Sigmoid colon (tissue), 7 donors: ENCODE results near the gene HNRNPLL. TPM values are rescaled to one million over a fixed set of nuclear protein-coding genes. Genes with fewer than 3 reads are reported as not detected.
"Not testable (repeated sequence)": the region's sequence is repeated elsewhere in the genome, so short reads cannot be mapped to it uniquely, and the experiment has no call there.

ENCODE experiments used
- DNase-seq: peaks from one replicate; pipeline ENCODE4 v3.0.0-alpha.2; 2019
- H3K27ac ChIP-seq, 4 donors: fragments of 200-600 bp; sonication (generic); one replicate each; pipeline ENCODE4 v1.5.1; 2016 to 2019; ENCODE audit warnings: mild to moderate bottlenecking in 1 of 4
- H3K27me3 ChIP-seq, 3 donors: fragments of 200-600 bp; sonication (generic); one replicate each; pipeline ENCODE4 v1.5.1; 2019; ENCODE audit warnings: mild to moderate bottlenecking in 1 of 3
- H3K36me3 ChIP-seq, 4 donors: fragments of 200-600 bp; sonication (generic); one replicate each; pipeline ENCODE4 v1.5.1; 2016 to 2019
- H3K4me1 ChIP-seq, 4 donors: fragments of 200-600 bp; sonication (generic); one replicate each; pipeline ENCODE4 v1.5.1; 2017 to 2019
- H3K4me3 ChIP-seq, 4 donors: fragments of 200-600 bp; sonication (generic); one replicate each; pipeline ENCODE4 v1.5.1; 2017 to 2019; ENCODE audit warnings: mild to moderate bottlenecking in 2 of 4, moderate library complexity in 1 of 4
- H3K9me3 ChIP-seq, 4 donors: fragments of 200-600 bp in 3 of 4; sonication (generic) in 3 of 4; one replicate each; pipeline versions ENCODE4 v1.5.1 to v1.6.1; 2013 to 2019
- CTCF ChIP-seq, 4 experiments: fragments of 450-650 bp in 3 of 4; fragments of 200-600 bp in 1 of 4; IDR thresholded peaks; one replicate each; pipeline ENCODE4 v1.5.1; 2016 to 2019; ENCODE audit warnings: antibody characterized with exemption in 4 of 4, mild to moderate bottlenecking in 3 of 4, moderate library complexity in 2 of 4
- EP300 ChIP-seq, 4 donors: sonication (generic); formaldehyde crosslinking; IDR thresholded peaks; one replicate each; pipeline ENCODE4 v1.6.1; 2017; ENCODE audit warnings: antibody characterized with exemption in 4 of 4
- POLR2A ChIP-seq, 2 donors: fragments of 450-650 bp; IDR thresholded peaks; one replicate each; pipeline ENCODE4 v1.6.1; 2016; ENCODE audit warnings: antibody characterized with exemption in 2 of 2, mild to moderate bottlenecking in 2 of 2, moderate library complexity in 2 of 2
- POLR2AphosphoS5 ChIP-seq, 4 donors: sonication (generic); formaldehyde crosslinking; IDR thresholded peaks; one replicate each; pipeline ENCODE4 v1.6.1; 2017; ENCODE audit warnings: antibody characterized with exemption in 4 of 4
- WGBS, 2 donors: extraction: QIAGEN DNeasy Blood & Tissue Kit; methylation state at CpG; one replicate each; pipeline ENCODE4 v1.1.7; 2013; 5-methylcytosine and 5-hydroxymethylcytosine counted together
- intact Hi-C: fragments of 100-400 bp; cut with DNase I; formaldehyde crosslinking; loops from one replicate; pipeline ENCODE4 v1.15.1; 2023
- polyA plus RNA-seq, 3 donors: library from polyadenylated mRNA; stranded (reverse); fragments of 200-250 nt; gene quantifications; one replicate each; pipeline ENCODE4 v1.2.3, GENCODE V29; 2013
- total RNA-seq, 4 donors: library from RNA; depleted of rRNA; stranded (reverse); fragments of >200 nt; gene quantifications; one replicate each; pipeline ENCODE4 v1.1.0, GENCODE V29; 2016
- donor health status: healthy with polysubstance abuse.
- donor health status: Bipolar disorder and iron deficiency.
- donor health status: healthy.

HNRNPLL gene
- total and polyA plus RNA-seq, 7 donors = 16.1 to 82.0 (median 63.7) TPM

- Histone ChIP-seq H3K9me3 (no peaks in the 10 kb centered on the region), H3K27me3 (no peaks in the 10 kb centered on the region), H3K4me1 (peaks cover 0 to 2% (median 0%) of the 10 kb centered on the region in 4 donors), H3K4me3 (no peak overlapping the region), H3K36me3 (no peaks in the 10 kb centered on the region), H3K27ac (no peak overlapping the region)
- DNase-seq = no peak
- intact Hi-C loops = no loop called here
- 90 to 91% methylated on average over 1 of the region's 1 CpG for WGBS, 2 donors
- no peak for TF ChIP-seq EP300 (IDR thresholded peaks at IDR 0.05)
- no peak for TF ChIP-seq CTCF (IDR thresholded peaks at IDR 0.05)
- no peak for TF ChIP-seq POLR2AphosphoS5 (IDR thresholded peaks at IDR 0.05)
- TF ChIP-seq POLR2A (IDR thresholded peaks at IDR 0.05) = no peak
These were observed 54.9 kb downstream of the HNRNPLL start for GRCh38 chr2:38547791-38548190.

- 92 to 93% methylated on average over 3 of the region's 3 CpGs for WGBS, 2 donors
- no peak for DNase-seq
These were observed 56.1 kb downstream of the HNRNPLL start for GRCh38 chr2:38546585-38546984.

GRCh38 chr2:38546064-38546463, 56.7 kb downstream of the HNRNPLL start:
- intact Hi-C loops = no loop called here
- no peak for DNase-seq
- Histone ChIP-seq H3K36me3 (no peaks in the 10 kb centered on the region), H3K9me3 (no peaks in the 10 kb centered on the region), H3K4me1 (peaks cover 0 to 17% (median 12%) of the 10 kb centered on the region in 4 donors), H3K4me3 (no peak overlapping the region), H3K27me3 (no peaks in the 10 kb centered on the region), H3K27ac (no peak overlapping the region)
- no peak for TF ChIP-seq CTCF (IDR thresholded peaks at IDR 0.05)
- TF ChIP-seq POLR2A (IDR thresholded peaks at IDR 0.05) = no peak
- no peak for TF ChIP-seq EP300 (IDR thresholded peaks at IDR 0.05)
- no peak for TF ChIP-seq POLR2AphosphoS5 (IDR thresholded peaks at IDR 0.05)

More at GRCh38 chr2:38546585-38546984, 56.1 kb downstream of the HNRNPLL start:
- Histone ChIP-seq H3K27ac (no peak overlapping the region), H3K4me1 (peaks cover 0 to 12% (median 7%) of the 10 kb centered on the region in 4 donors), H3K36me3 (no peaks in the 10 kb centered on the region), H3K27me3 (no peaks in the 10 kb centered on the region), H3K9me3 (no peaks in the 10 kb centered on the region), H3K4me3 (no peak overlapping the region)
- intact Hi-C loops = no loop called here
- TF ChIP-seq POLR2A (IDR thresholded peaks at IDR 0.05) = no peak

GRCh38 chr2:38542248-38542631, 60.5 kb downstream of the HNRNPLL start:
- H3K9me3 ChIP-seq, DNase-seq, intact Hi-C loops, H3K27ac ChIP-seq, H3K4me3 ChIP-seq, H3K36me3 ChIP-seq, H3K27me3 ChIP-seq: not testable (repeated sequence)
- WGBS, 2 donors = 78 to 80% methylated on average over 4 of the region's 4 CpGs
- peaks cover 0 to 28% (median 22%) of the 10 kb centered on the region in 4 donors for H3K4me1 ChIP-seq

- no peak overlapping the region for H3K4me3 ChIP-seq
- H3K4me1 ChIP-seq = peaks cover 0 to 34% (median 22%) of the 10 kb centered on the region in 4 donors
- intact Hi-C loops = no loop called here
- TF ChIP-seq EP300 (IDR thresholded peaks at IDR 0.05) = no peak
- TF ChIP-seq POLR2A (IDR thresholded peaks at IDR 0.05) = no peak
- TF ChIP-seq POLR2AphosphoS5 (IDR thresholded peaks at IDR 0.05) = peak in 1 of 4 donors; percentile 27
- H3K27me3 ChIP-seq = no peaks in the 10 kb centered on the region
- 17 to 61% methylated on average over 5 of the region's 5 CpGs for WGBS, 2 donors
- peak; percentile 82 for DNase-seq
- no peaks in the 10 kb centered on the region for H3K9me3 ChIP-seq
- peak overlapping the region in 3 of 4 donors; percentile 24 to 57 (median 54) for H3K27ac ChIP-seq
- no peaks in the 10 kb centered on the region for H3K36me3 ChIP-seq
These were observed 62.0 kb downstream of the HNRNPLL start for GRCh38 chr2:38540580-38541286.

GRCh38 chr2:38539086-38539485, 63.6 kb downstream of the HNRNPLL start:
- WGBS, 2 donors = 65 to 84% methylated on average over 5 of the region's 5 CpGs

More at GRCh38 chr2:38539086-38539485, 63.6 kb downstream of the HNRNPLL start:
- Histone ChIP-seq H3K27ac (no peak overlapping the region), H3K9me3 (no peaks in the 10 kb centered on the region), H3K36me3 (no peaks in the 10 kb centered on the region), H3K4me3 (no peak overlapping the region), H3K27me3 (no peaks in the 10 kb centered on the region), H3K4me1 (peaks cover 0 to 41% (median 31%) of the 10 kb centered on the region in 4 donors)
- DNase-seq = no peak
- intact Hi-C loops = loop anchor here (5.0 kb wide), 4 partner anchors 43 to 222 kb away; partner anchors contain the start of gene HNRNPLL
- no peak for TF ChIP-seq EP300 (IDR thresholded peaks at IDR 0.05)
- peak in 1 of 4 donors; percentile 25 for TF ChIP-seq POLR2AphosphoS5 (IDR thresholded peaks at IDR 0.05)
- no peak for TF ChIP-seq CTCF (IDR thresholded peaks at IDR 0.05)
- no peak for TF ChIP-seq POLR2A (IDR thresholded peaks at IDR 0.05)
